SU-DHL-6 (cell line): ENCODE results near the gene SPA17.

Experiments
- H2AFZ ChIP-seq: fragments of 200-600 bp; sonication (generic); 2 replicates; pipeline ENCODE4 v1.6.1; 2014; ENCODE audit warnings: low read depth, mild to moderate bottlenecking, moderate library complexity, mixed read lengths, antibody characterized with exemption, low read length; ENCODE audit not compliant: severe bottlenecking
- H3F3A ChIP-seq: fragments of 200-600 bp; shearing (Covaris generic); 2 replicates; pipeline ENCODE4 v1.6.0; 2016; ENCODE audit warnings: antibody characterized with exemption, mild to moderate bottlenecking; ENCODE audit not compliant: insufficient read depth
- H3K27ac ChIP-seq: fragments of 200-600 bp; sonication (generic); 2 replicates; pipeline ENCODE4 v1.5.1; 2016; ENCODE audit warnings: low read depth, mild to moderate bottlenecking, low read length, moderate library complexity, mixed read lengths
- H3K27me3 ChIP-seq: fragments of 200-600 bp; sonication (generic), shearing (Covaris generic); 2 replicates; pipeline ENCODE4 v1.6.0; 2014; ENCODE audit warnings: mild to moderate bottlenecking, low read length
- H3K36me3 ChIP-seq: fragments of 200-600 bp; sonication (generic); 2 replicates; pipeline ENCODE4 v1.6.1; 2014; ENCODE audit warnings: mild to moderate bottlenecking, low read length, mixed read lengths
- H3K4me2 ChIP-seq: fragments of 300-600, 200-600 bp; shearing (Covaris generic), sonication (generic); 2 replicates; pipeline ENCODE4 v1.6.0; 2014; ENCODE audit warnings: low read length, low read depth, mild to moderate bottlenecking; ENCODE audit not compliant: poor library complexity, severe bottlenecking
- H3K4me3 ChIP-seq: fragments of 200-600 bp; sonication (generic); 2 replicates; pipeline ENCODE4 v1.5.1; 2014; ENCODE audit warnings: antibody characterized with exemption, low read length, mild to moderate bottlenecking, mixed read lengths; ENCODE audit not compliant: insufficient read depth, poor library complexity, severe bottlenecking
- H3K79me2 ChIP-seq: fragments of 200-600 bp; sonication (generic); 2 replicates; pipeline ENCODE4 v1.6.1; 2014; ENCODE audit warnings: mild to moderate bottlenecking, low read length, moderate library complexity; ENCODE audit not compliant: insufficient read depth
- H3K9ac ChIP-seq: fragments of 200-600 bp; sonication (generic); 2 replicates; pipeline ENCODE4 v1.7.0; 2014; ENCODE audit warnings: mild to moderate bottlenecking, low read length
- H3K9me2 ChIP-seq: fragments of 200-600 bp; sonication (generic); replicated peaks from 2 replicates; pipeline ENCODE4 v1.6.1; 2014; ENCODE audit warnings: low read length; ENCODE audit not compliant: insufficient read depth
- H3K9me3 ChIP-seq: fragments of 200-600 bp; sonication (generic); 2 replicates; pipeline ENCODE4 v1.6.1; 2014; ENCODE audit warnings: low read length, mixed read lengths; ENCODE audit not compliant: insufficient read depth
- H4K20me1 ChIP-seq: fragments of 200-600 bp; sonication (generic); 2 replicates; pipeline ENCODE4 v1.6.1; 2014; ENCODE audit warnings: low read depth, mild to moderate bottlenecking, antibody characterized with exemption, low read length, moderate library complexity, mixed read lengths
- EZH2phosphoT487 ChIP-seq: fragments of 200-600 bp; sonication (generic), shearing (Covaris generic); conservative IDR thresholded peaks from 2 replicates; pipeline ENCODE4 v1.6.1; 2018; ENCODE audit warnings: mild to moderate bottlenecking, antibody characterized with exemption, low read length, moderate library complexity, mixed read lengths
- TF ChIP-seq, protein P1 (sequence below): fragments of 200-600 bp; sonication (generic); IDR thresholded peaks from one replicate; pipeline ENCODE4 v1.5.1; 2017; ENCODE audit warnings: antibody characterized with exemption, mild to moderate bottlenecking, low read length, moderate library complexity; ENCODE audit not compliant: insufficient read depth, poor library complexity, severe bottlenecking

The SPA17 gene

DNA sequence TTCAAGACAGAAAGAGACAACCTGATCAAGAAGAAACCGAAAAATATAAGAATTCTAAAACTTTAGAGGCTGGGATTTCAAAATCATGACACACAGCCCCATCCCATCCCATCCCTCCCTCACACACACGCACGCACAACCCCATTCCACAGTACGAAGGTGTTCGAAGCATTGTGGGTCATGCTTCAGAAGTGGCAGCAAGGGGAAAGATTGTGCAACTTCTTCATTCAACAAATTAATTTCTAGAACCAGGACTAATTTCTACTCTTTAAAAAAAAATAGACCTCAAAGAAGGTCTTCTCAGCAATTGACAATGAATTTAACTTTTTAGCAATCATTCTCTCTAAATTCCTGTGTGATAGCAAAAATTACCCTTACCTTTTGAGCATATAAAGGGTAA is 867 bp downstream of the SPA17 start:
- no peaks in the 10 kb centered on the region; the same call in 1 of the 2 replicates for H3F3A ChIP-seq
- H3K79me2 ChIP-seq, result no peaks in the 10 kb centered on the region
- H3K9me2 ChIP-seq, result no peaks in the 10 kb centered on the region
- no peaks in the 10 kb centered on the region for H3K9me3 ChIP-seq
- H4K20me1 ChIP-seq, result no peaks in the 10 kb centered on the region
- TF ChIP-seq EZH2phosphoT487, result no peak
- TF ChIP-seq, protein P1, sequence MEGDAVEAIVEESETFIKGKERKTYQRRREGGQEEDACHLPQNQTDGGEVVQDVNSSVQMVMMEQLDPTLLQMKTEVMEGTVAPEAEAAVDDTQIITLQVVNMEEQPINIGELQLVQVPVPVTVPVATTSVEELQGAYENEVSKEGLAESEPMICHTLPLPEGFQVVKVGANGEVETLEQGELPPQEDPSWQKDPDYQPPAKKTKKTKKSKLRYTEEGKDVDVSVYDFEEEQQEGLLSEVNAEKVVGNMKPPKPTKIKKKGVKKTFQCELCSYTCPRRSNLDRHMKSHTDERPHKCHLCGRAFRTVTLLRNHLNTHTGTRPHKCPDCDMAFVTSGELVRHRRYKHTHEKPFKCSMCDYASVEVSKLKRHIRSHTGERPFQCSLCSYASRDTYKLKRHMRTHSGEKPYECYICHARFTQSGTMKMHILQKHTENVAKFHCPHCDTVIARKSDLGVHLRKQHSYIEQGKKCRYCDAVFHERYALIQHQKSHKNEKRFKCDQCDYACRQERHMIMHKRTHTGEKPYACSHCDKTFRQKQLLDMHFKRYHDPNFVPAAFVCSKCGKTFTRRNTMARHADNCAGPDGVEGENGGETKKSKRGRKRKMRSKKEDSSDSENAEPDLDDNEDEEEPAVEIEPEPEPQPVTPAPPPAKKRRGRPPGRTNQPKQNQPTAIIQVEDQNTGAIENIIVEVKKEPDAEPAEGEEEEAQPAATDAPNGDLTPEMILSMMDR, result no peak
- H3K27me3 ChIP-seq, result no peaks in the 10 kb centered on the region
- no peak overlapping the region for H3K27ac ChIP-seq
- no peaks in the 10 kb centered on the region for H3K36me3 ChIP-seq
- peak overlapping the region; percentile 75; the same call in 1 of the 2 replicates for H3K9ac ChIP-seq
- peak overlapping the region; percentile 72 for H3K4me3 ChIP-seq
- H2AFZ ChIP-seq, result peak overlapping the region; percentile 89
- peak overlapping the region; percentile 66 for H3K4me2 ChIP-seq

GRCh38 chr11:124676386-124676785 is 2.7 kb downstream of the SPA17 start:
- Histone ChIP-seq H2AFZ (no peak overlapping the region), H4K20me1 (no peaks in the 10 kb centered on the region), H3K27ac (no peak overlapping the region), H3K9me2 (no peaks in the 10 kb centered on the region), H3K79me2 (no peaks in the 10 kb centered on the region), H3K4me2 (no peak overlapping the region), H3K9me3 (no peaks in the 10 kb centered on the region), H3F3A (no peaks in the 10 kb centered on the region; the same call in 1 of the 2 replicates), H3K36me3 (no peaks in the 10 kb centered on the region), H3K9ac (no peak overlapping the region), H3K4me3 (no peak overlapping the region), H3K27me3 (no peaks in the 10 kb centered on the region)
- no peak for TF ChIP-seq EZH2phosphoT487
- TF ChIP-seq, protein P1, result no peak

GRCh38 chr11:124678416-124678815 is 4.7 kb downstream of the SPA17 start:
- no peak for TF ChIP-seq EZH2phosphoT487
- TF ChIP-seq, protein P1, result no peak
- H4K20me1 ChIP-seq, result no peaks in the 10 kb centered on the region
- H3K9me3 ChIP-seq, result no peaks in the 10 kb centered on the region
- no peak overlapping the region for H3K9ac ChIP-seq
- H3F3A ChIP-seq, result no peaks in the 10 kb centered on the region; the same call in 1 of the 2 replicates
- H3K4me3 ChIP-seq, result no peak overlapping the region
- no peaks in the 10 kb centered on the region for H3K27me3 ChIP-seq
- H3K36me3 ChIP-seq, result no peaks in the 10 kb centered on the region
- no peaks in the 10 kb centered on the region for H3K79me2 ChIP-seq
- H3K27ac ChIP-seq, result no peak overlapping the region
- H3K9me2 ChIP-seq, result no peaks in the 10 kb centered on the region
- no peak overlapping the region for H2AFZ ChIP-seq
- H3K4me2 ChIP-seq, result no peak overlapping the region
